ENCODE results near the gene BICD2.

BICD2 gene

GRCh38 chr9:92739346-92739970 is 25.2 kb downstream of the BICD2 start:
- H3K4me3 ChIP-seq (ENCODE audit: low read length): no peak overlapping the region
- TF ChIP-seq, protein P1, sequence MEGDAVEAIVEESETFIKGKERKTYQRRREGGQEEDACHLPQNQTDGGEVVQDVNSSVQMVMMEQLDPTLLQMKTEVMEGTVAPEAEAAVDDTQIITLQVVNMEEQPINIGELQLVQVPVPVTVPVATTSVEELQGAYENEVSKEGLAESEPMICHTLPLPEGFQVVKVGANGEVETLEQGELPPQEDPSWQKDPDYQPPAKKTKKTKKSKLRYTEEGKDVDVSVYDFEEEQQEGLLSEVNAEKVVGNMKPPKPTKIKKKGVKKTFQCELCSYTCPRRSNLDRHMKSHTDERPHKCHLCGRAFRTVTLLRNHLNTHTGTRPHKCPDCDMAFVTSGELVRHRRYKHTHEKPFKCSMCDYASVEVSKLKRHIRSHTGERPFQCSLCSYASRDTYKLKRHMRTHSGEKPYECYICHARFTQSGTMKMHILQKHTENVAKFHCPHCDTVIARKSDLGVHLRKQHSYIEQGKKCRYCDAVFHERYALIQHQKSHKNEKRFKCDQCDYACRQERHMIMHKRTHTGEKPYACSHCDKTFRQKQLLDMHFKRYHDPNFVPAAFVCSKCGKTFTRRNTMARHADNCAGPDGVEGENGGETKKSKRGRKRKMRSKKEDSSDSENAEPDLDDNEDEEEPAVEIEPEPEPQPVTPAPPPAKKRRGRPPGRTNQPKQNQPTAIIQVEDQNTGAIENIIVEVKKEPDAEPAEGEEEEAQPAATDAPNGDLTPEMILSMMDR (conservative IDR thresholded peaks at IDR 0.05; ENCODE audit: low read length): no peak
- DNase-seq (ENCODE audit: low read depth): no peak

GRCh38 chr9:92738661-92739081 is 26.0 kb downstream of the BICD2 start:
- peak; percentile 80 for DNase-seq (ENCODE audit: low read depth)

DNA sequence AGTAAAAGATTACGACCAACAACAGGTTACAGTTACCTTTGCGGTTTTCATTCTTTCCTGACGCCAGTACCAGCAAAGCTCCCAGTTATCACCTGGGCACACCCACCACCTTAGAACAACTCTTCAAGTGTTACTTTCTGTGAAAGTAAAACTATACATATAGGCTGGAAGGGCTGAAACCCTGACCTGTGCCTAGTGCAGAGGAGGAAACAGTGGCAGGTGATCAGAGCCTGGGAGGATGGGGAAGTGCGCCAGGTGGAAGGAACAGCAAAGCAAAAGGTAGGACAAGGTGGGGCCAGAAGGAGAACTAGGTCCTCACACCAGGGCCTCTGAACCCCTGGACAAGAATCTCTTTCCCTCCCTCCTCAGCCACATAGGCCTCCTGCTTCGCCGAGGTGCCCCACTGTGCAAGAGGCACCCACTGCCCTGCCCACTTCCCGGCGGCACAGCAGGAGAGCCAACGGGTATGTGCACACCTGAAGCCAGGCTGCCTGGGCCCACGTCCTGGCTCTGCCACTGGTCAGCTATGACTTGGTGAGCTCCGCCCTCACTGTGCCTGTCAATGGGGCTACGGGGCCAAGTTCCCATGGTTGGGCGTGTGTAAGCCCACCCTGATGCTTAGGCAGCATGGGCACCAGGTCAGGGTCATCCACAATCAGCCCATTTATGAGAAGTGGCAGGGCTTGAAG is 26.9 kb downstream of the BICD2 start:
- DNase-seq (ENCODE audit: low read depth): no peak
- no peak overlapping the region for H3K4me3 ChIP-seq (ENCODE audit: low read length)
- TF ChIP-seq, protein P1 (conservative IDR thresholded peaks at IDR 0.05; ENCODE audit: low read length): no peak

More at GRCh38 chr9:92738661-92739081, 26.0 kb downstream of the BICD2 start:
- no peak overlapping the region for H3K4me3 ChIP-seq (ENCODE audit: low read length)
- TF ChIP-seq, protein P1 (conservative IDR thresholded peaks at IDR 0.05; ENCODE audit: low read length): no peak

GRCh38 chr9:92737216-92737606 is 27.4 kb downstream of the BICD2 start:
- TF ChIP-seq, protein P1 (conservative IDR thresholded peaks at IDR 0.05; ENCODE audit: low read length): no peak
- H3K4me3 ChIP-seq (ENCODE audit: low read length): no peak overlapping the region
- DNase-seq (ENCODE audit: low read depth): no peak

GRCh38 chr9:92736563-92737215 is 27.9 kb downstream of the BICD2 start:
- TF ChIP-seq, protein P1 (conservative IDR thresholded peaks at IDR 0.05; ENCODE audit: low read length): no peak
- no peak for DNase-seq (ENCODE audit: low read depth)

DNA sequence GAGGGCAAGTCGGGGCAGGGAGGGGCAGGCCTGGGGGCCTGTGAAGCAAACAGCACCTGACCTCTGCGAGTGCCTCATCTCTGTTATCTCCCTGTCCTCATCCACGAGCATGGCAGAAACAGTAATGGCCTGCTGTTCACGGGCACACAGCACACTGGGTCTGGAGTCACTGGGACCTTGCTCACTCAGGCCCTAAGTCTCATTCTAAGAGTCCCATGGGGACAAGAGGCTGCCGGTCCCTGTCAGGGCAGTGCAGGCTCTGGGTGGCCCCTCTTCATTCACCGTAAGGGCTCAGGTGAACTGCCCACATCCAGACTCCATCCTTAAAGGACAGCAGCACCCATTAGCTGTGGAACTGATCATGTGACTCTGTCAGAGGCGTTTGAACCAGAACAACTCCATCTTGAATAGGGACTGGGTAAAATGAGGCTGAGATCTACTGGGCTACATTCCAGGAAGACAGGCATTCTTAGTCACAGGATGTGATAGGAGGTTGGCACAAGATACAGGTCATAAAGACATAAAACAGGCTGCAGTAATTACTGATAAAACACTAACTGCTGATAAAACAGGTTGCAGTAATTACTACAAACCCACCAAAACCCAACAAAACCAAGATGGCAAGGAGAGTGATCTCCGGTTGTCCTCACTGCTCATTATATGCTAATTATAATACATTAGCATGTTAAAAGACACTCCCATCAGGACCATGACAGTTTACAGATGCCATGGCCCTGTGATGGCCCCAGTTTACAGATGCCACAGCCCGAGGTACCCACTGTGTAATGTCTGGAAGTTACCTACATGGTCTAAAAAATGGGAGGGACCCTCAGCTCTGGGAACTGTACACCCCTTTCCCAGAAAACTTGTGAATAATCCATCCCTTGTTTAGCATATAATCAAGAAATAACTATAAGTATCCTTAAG is 28.7 kb downstream of the BICD2 start:
- H3K4me3 ChIP-seq (ENCODE audit: low read length): no peak overlapping the region
- TF ChIP-seq, protein P1 (conservative IDR thresholded peaks at IDR 0.05; ENCODE audit: low read length): no peak
- no peak for DNase-seq (ENCODE audit: low read depth)

More at GRCh38 chr9:92736563-92737215, 27.9 kb downstream of the BICD2 start:
- H3K4me3 ChIP-seq (ENCODE audit: low read length): no peak overlapping the region

Measured in AG10803 (cell line).